Right lobe of liver (tissue), 4 donors: ENCODE results near the gene MBNL3.

Experiments used
- CTCF ChIP-seq, 4 donors: fragments of 200-600 bp in 3 of 4; fragments of 450-650 bp in 1 of 4; IDR thresholded peaks; one replicate each; pipeline versions ENCODE4 v1.5.1 to v1.8.0; 2016 to 2022; ENCODE audit warnings: antibody characterized with exemption in 4 of 4, mild to moderate bottlenecking in 2 of 4
- POLR2A ChIP-seq: fragments of 450-650 bp; IDR thresholded peaks from one replicate; pipeline ENCODE4 v1.6.1; 2017; ENCODE audit warnings: antibody characterized with exemption, mild to moderate bottlenecking
- donor health status: DM: no; HTN: no; CAD: no.
- donor health status: DM: no; HTN: no; CAD: no.
- donor health status: DM: no; HTN: yes; CAD: no.

- TF ChIP-seq CTCF (IDR thresholded peaks at IDR 0.05) (no peak), POLR2A (no peak)
Observed at GRCh38 chrX:132404266-132404665, 84.6 kb downstream of the MBNL3 start.
